Stimulated activated CD8-positive, alpha-beta memory T cell treated with anti-CD3 and anti-CD28 coated beads, Interleukin-15, amount 100 ng/mL, for 4 hours (primary cell): ENCODE measurements around the gene TUBA1B.
A peak's percentile ranks its signal among the peaks of the same experiment; 100 is the strongest.

ENCODE experiments used
- DNase-seq, 2 donors: peaks; one replicate each; pipeline ENCODE4 v3.0.0-alpha.2; 2020; ENCODE audit warnings: low read depth in 2 of 2

The TUBA1B gene

DNA sequence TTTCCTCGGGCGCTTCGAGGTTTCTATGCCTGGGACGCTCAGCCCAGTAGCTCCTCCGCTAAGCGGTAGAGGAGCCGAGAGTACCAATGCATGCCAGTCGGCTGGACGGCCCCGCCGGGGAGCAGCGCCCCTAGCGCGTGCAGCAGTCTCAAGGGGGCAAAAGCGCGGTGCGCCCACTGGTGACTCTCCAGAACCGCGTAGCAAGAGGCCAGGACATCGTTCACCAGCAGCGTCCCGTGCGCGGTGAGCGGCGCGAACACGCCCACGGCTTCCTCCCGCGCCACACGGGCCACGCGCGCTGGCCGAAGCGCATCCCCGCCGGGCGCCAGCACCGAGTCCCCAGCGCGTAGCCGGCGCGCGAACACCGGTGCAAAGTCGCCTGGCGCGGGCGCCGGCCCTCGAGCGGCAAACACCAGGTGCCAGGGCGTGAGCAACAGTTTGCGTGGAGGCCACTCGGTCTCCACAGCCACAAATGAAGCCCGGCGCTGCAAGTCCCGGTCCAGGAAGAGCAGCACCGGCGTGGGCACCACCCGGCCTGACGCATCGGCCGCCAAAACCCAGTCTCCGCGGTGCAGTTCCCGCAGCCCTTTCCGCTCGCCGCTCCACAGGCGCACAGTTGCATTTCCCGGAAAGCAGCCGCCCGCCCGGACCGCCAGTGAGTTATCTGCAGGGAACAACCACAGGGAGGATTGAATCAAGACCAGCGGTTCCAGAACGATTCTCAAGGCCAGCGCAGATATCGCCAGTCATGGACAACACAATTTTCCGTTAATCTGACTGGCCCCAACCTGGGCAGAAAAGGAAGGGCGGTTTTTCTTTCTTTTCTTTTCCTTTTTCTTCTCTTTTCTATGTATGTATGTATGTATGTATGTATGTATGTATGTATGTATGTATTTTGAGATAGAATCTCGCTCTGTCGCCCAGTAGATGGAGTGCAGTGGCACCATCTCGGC, 41.1 kb downstream of the TUBA1B start:
- peak in 1 of 2 donors; percentile 17 for DNase-seq

DNA sequence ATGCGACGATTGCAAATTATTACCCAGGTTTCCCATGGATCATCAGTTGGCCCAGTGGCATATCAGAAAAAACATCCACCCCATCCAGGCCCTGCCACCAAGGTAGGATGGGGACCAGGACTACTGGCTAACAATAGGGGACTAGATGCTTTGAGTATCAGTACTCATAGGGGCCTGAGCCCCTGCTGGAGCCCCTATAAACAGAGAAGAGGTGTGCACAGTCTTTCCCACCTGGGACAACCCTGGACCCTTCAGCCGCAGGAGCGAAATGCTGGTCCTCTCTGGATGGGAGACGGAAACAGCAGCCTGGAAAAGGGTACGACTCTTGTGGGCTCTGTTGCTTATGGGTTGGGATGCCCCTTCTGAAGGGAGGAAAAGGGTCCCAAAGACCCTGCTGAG, 42.3 kb downstream of the TUBA1B start:
- DNase-seq = no peak

DNA sequence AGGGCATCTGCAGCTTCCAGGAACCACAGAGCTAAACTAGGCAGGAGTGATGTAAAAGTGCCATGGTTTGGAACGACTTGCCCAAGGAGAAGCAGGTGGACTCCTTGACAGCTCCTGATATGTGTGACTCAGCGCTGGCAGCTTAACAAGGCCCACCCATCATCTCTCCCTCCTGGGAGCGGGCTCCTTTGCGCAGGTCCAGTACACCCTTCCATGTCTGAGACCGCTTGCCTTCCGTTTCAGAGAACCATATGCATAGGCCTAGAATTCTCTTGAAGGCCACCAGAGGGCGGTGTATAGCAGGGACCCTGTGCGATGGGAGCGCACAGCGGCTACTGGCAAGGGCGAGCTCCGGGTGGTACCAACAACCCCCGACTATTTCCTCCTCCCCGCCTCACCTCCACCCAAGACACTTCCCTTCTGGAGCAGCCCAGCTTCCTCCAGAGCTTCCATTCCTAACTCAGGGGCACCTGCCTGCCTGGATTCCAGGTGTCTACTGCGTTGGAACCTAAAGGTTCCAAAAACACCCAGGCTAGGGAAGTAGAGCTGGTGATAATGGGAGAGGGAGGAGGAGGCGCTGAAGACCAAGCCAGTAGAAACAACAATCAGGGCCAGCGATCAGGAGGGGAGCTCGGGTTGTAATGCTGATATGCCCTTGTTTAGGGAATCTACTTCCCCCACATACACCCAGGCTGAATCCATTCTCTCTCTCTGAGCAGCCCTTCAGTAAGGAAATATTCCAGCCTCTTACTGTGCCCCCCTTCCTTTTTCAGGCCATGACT, 42.9 kb downstream of the TUBA1B start:
- DNase-seq = peak; percentile 33 to 59

DNA sequence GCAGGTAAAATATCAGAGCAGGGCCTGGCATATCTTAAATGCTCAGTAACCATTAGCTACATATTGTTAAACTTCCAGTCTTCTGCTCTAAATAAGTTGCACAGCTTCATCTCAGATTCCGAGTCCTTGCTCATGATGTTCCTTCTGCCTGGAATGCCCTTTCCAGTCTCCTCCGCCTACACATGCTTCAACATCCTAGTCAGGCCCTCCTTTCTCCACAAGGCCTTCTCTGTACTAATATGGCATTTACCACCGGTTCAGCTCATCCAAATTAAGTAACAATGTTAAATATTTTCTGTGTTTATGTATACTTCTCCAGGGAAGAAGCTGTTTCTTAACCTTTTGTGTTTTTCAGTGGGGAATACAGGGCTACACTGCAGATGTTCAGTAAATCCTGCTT, 45.1 kb downstream of the TUBA1B start:
- no peak for DNase-seq

- no peak for DNase-seq
These were observed 46.8 kb downstream of the TUBA1B start for GRCh38 chr12:49084438-49084837.

- DNase-seq = no peak
These were observed 51.4 kb downstream of the TUBA1B start for GRCh38 chr12:49079793-49080192.
